Germinal center (tissue), 1 donor: ENCODE data around the gene RAB6A.
"Not testable (repeated sequence)": the region's sequence is repeated elsewhere in the genome, so short reads cannot be mapped to it uniquely, and the experiment has no call there.

Experiments
- DNase-seq: peaks from one replicate; pipeline ENCODE4 v3.0.0; 2012; ENCODE audit warnings: mixed read lengths, low spot score

RAB6A gene

GRCh38 chr11:73717136-73717535 is 43.7 kb downstream of the RAB6A start:
- DNase-seq: no peak

GRCh38 chr11:73716153-73717056 is 44.5 kb downstream of the RAB6A start:
- no peak for DNase-seq

- no peak for DNase-seq
Observed at GRCh38 chr11:73715541-73715940, 45.3 kb downstream of the RAB6A start.

- DNase-seq: no peak
Observed at GRCh38 chr11:73710964-73711363, 49.9 kb downstream of the RAB6A start.

- DNase-seq: no peak
Observed at GRCh38 chr11:73705053-73705452, 55.8 kb downstream of the RAB6A start.

GRCh38 chr11:73693899-73694525 is 66.9 kb downstream of the RAB6A start:
- DNase-seq: no peak

DNA sequence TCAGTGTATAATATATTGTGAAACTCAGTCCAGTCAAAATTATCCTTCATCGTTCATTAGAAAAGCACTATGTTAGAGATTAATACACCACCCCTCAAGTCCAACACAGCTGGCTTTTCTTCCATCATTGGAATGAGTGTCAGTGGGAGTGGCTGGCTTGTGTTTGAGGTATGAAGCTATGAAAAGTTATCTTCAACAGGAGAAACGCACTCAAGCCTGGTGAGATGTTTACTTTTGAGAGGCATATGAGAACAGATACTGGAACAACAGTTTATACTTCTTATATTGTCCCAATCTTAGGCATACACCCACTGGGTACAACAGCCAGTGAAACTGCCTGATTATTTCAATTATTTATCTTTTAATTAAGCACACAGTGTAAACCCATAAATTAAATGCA is 80.2 kb downstream of the RAB6A start:
- no peak for DNase-seq

- DNase-seq: not testable (repeated sequence)
Observed at GRCh38 chr11:73676552-73676951, 84.3 kb downstream of the RAB6A start.

DNA sequence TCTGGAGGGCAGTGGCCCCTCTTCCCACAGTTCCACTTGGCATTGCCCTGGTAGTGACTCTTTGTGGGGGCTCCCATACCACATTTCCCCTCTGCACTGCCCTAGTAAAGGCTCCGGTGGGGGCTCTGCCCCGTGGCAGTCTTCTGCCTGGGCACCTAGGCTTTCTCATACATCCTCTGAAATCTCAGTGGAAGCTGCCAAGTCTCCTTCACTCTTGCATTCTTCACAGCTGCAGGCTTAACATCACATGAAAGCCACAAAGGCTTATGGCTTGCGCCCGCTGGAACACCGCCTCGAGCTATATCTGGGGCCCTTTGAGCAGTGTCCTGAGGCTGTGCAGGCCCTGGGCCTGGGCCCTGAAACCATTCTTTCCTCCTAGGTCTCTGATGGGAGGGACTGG is 89.2 kb downstream of the RAB6A start:
- no peak for DNase-seq

GRCh38 chr11:73670808-73671207 is 90.1 kb downstream of the RAB6A start:
- no peak for DNase-seq

DNA sequence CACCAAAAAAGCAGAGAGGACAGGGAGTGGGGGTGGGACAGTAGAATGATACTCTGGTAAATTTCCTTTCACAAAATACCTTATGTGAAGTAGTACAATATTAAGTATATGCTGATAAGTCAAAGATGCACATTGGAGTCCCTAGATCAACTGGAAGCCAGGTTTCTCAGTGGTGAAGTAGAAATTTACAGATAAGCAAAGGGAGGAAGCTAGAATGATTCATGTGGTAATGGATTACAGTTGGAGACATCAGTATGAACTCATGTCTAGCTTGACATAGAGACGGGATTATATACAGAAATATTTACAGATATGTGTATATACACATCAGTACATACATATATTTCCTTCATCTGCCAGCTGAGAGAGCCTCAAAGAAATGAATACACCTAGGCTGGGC is 93.0 kb downstream of the RAB6A start:
- no peak for DNase-seq

- DNase-seq: no peak
Observed at GRCh38 chr11:73664877-73665276, 96.0 kb downstream of the RAB6A start.

- no peak for DNase-seq
Observed at GRCh38 chr11:73663604-73664495, 97.0 kb downstream of the RAB6A start.

DNA sequence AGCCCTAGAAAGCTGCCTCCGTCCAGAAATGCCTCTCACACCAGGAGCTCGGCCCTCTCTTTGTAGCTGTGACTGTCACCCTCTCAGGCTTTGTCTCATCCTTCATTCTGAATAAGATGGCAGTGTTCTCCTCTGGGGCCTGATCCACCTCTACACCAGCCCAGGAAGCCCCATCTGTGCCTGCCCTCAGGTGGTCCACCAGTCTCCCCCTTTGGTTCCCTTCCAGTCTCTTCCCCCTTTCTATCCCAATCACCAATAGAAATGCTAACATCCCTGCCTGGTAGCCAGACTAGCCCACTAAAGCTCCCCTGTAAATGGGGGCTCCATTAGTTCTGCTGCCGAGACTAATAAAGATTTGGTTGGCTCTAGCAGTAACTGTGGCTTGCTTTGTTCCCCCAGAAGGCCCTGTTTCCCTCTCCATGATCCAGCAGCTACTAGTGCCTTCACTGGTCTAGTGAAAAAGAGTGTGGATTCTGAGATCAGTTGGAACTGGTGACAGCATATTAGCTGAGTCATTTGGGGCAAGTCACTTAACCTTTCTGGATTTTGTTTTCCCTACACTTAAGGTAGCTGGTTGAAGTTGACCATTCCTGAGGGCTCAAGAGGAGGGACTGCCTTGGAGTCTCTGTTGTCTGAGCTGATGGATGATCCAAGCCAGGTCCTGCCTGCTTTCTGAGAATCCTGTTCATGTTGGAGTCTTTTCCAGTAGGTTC is 98.3 kb downstream of the RAB6A start:
- no peak for DNase-seq

DNA sequence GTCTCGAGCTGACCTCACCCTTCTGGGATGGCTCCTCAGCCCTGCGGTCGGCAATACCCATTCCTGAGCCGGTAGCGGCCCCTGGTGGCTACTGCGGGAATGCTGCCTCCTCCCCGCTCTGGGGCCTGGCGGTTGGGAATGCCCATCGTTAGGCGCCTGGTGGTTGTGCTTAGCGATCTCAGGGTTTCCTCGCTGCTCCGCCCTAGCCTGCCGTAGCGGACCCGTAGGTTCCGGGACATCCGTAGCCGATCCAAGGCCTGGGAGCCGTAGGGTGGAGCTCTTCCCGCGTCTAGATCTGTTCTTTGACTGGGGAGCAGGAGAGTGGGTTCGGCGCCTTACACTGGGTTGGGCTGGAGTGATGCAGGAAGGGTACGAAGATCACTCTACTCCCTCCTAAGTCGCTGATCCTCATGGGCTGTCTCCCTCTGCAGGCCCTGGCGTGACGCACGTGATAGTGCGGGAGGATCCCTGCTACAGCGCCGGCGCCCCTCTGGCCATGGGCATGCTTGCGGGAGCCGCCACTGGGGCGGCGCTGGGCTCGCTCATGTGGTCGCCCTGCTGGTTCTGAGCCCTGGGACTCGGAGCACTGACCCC is 99.7 kb downstream of the RAB6A start:
- DNase-seq: peak; percentile 93

DNA sequence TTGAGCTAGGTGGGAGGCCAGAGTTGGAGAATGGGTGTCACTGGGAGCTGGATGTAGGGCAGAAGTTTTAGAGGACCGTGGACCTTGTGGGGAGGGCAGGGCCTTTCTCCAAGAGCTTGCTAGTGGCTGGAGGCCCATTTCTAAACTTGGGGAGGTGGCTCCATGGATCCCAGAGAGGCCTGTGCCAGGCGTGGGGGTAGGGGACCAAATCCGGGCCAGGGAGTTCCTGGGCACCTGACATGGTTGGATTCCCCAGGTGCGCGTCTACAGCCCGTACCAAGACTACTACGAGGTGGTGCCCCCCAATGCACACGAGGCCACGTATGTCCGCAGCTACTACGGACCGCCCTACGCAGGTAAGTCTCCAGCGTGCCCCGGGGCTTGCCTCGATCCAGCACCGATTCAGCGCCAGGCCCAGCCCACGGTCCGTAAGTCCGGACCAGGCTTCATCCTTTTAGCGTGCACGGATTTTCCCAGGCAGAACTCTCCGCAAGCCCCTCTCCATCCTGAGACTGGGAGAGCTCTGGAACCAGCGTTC is 100.3 kb downstream of the RAB6A start:
- DNase-seq: no peak

DNA sequence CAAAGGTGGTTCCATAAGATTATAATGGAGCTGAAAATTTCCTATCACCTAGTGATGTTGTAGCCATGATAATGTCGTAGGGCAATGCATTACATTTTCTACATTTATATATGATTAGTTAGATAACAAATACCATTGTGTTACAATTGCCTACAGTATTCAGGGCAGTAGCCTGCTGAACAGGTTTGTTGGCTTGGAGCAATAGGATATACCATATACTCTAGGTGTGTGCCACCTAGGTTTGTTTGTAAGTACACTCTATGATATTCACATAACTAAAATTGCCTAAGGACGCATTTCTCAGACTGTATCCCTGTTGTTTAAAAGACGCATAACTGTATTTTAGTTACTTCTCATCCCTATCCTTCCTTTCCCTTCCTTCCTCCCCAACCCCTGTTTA is 100.9 kb downstream of the RAB6A start:
- DNase-seq: no peak

- DNase-seq: no peak
Observed at GRCh38 chr11:73656985-73657384, 103.9 kb downstream of the RAB6A start.

GRCh38 chr11:73655686-73656085 is 105.2 kb downstream of the RAB6A start:
- no peak for DNase-seq

- DNase-seq: no peak
Observed at GRCh38 chr11:73654482-73655021, 106.3 kb downstream of the RAB6A start.

DNA sequence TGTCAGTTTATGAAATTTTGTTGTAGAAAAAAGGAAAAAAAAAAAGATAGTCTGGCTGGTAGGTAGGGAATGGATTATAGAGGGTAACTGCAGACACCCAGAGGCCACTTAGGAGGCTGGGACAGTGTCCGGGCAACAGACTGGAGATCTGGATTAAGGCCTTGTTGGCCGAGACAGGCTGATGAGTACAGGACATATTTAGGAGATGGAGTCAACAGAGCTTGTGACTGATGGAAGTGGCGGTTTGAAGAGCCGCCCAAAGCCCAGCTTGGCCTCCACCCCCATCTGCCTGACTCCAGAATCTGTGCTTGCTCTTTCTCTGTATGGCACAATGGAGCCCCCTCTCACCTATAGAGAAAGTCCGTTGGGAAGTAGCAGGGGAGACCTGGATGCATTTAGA is 106.9 kb downstream of the RAB6A start:
- DNase-seq: no peak
